ENCODE data around the gene ZBTB7C.

The ZBTB7C gene

DNA sequence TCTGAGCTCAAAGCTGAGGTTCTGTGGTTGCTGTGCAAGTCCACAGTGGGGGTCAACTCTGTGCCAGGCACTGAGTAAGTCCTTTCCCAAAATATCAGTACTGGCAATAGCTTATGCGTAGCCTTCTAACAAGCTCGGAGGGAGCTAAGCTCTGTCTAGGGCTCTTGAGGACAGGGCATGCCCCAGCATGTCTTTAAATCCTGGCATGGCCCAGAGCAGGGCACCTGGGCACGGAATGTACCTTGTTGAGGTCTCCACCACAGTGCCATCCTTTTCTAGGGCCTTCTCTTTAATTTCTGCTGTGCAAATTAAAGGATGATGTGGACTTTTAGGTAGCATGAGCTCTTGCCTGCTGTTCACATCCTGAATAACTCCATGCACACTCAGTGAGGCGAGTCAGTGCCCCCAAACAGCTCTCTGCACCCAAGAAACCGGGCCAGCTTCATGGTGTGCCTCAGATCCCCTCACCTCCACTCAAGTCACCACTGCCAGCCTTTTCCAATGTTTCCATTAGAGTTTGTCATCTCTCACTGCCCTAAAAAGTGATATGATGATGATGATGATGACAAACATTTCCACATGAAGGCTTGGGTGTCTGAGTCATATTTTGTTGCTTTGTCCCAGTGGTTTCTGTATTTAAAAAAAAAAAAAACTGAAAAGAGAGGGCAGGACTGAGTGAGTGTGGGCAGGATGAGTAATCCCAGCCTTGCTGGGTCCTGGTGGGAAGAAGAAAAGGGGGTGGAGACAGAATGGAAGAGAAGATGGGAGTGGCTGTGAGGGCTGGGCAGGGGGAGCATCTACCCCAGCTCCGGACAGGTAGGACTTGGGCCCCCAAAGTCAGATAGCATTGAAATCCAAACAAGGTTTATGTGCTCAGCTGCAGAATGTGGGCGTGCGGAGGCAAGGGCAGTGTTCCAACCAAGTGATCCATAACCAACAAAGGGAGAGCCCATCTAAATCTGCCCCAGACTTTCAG is 78.9 kb downstream of the ZBTB7C start:
- H3K27ac ChIP-seq = peak overlapping the region; percentile 79
- peak; percentile 83 for DNase-seq (ENCODE audit: low read depth, low spot score)

GRCh38 chr18:48328473-48329210 is 80.5 kb downstream of the ZBTB7C start:
- no peak for DNase-seq (ENCODE audit: low read depth, low spot score)
- peak overlapping the region; percentile 79 for H3K27ac ChIP-seq

GRCh38 chr18:48326901-48327675 is 82.1 kb downstream of the ZBTB7C start:
- no peak for DNase-seq (ENCODE audit: low read depth, low spot score)
- peak overlapping the region; percentile 59 for H3K27ac ChIP-seq

DNA sequence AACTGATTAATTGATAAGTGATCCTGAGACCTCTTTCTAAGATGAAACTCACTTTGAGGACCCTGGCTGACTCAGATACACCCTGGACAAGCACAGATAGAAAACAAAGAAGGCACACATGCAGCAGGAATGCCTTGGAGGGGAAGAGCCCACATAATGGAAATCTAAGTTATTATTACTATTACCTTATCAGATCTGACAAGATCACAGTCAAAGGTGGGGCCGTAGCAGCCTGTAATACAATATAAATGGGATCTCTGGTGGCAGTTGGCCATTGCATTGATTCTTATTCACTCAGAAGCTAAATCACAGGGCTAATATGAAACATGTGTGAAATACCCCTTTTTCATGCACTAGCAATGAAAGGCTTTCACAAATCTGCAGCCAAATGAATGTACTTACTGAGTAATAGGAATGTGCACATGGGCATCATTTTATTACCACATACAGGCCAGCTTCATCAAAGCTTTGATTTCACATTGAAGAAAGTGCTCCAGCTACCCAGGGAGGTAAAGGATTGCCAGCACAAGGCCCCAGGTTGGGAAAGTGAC is 84.0 kb downstream of the ZBTB7C start:
- no peak for DNase-seq (ENCODE audit: low read depth, low spot score)
- H3K27ac ChIP-seq = peak overlapping the region; percentile 75

DNA sequence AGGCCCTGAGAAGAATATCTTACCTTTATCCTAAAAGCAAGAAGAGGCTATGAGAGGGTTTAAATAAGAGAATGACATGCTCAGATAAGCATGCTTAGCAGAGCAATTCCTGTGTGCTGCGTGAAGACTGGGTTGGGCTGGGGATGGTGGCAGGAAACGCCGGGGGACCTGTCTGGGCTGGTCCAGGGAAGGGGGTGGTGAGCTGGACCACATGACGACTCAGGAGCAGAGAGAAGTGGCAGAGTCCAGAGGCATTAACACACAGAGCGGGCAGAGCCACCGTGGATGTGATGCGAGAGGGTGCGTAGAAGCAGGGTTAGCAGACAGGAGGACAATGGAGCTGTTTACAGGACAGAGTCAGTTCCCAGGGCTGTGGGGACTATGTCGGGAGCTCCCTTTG is 84.5 kb downstream of the ZBTB7C start:
- H3K27ac ChIP-seq = peak overlapping the region; percentile 75
- DNase-seq (ENCODE audit: low read depth, low spot score) = peak; percentile 72

GRCh38 chr18:48323151-48323550 is 86.0 kb downstream of the ZBTB7C start:
- peak overlapping the region; percentile 75 for H3K27ac ChIP-seq
- no peak for DNase-seq (ENCODE audit: low read depth, low spot score)

- no peak for DNase-seq (ENCODE audit: low read depth, low spot score)
- no peak overlapping the region for H3K27ac ChIP-seq
Measured at GRCh38 chr18:48321536-48321935, 87.6 kb downstream of the ZBTB7C start.

GRCh38 chr18:48321121-48321520 is 88.1 kb downstream of the ZBTB7C start:
- DNase-seq (ENCODE audit: low read depth, low spot score) = no peak

DNA sequence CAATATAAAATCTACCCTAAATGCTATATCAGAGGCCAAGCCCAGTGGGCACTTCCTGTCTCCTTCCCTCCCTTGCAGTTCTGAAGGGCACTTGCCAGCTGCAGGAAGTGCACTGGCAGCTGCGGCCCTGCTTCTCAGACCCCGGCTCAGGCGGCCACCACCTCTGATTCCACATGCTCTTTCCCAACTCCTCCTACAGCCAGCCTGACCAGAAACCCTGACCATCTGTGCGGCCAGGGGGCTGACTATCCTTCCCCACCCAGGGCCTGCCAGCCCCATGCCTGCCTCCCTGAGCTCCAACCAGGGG is 88.6 kb downstream of the ZBTB7C start:
- no peak for DNase-seq (ENCODE audit: low read depth, low spot score)
- H3K27ac ChIP-seq = no peak overlapping the region

More at GRCh38 chr18:48321121-48321520, 88.1 kb downstream of the ZBTB7C start:
- H3K27ac ChIP-seq = no peak overlapping the region

GRCh38 chr18:48319801-48320638 is 89.2 kb downstream of the ZBTB7C start:
- no peak for DNase-seq (ENCODE audit: low read depth, low spot score)

GRCh38 chr18:48318436-48318835 is 90.7 kb downstream of the ZBTB7C start:
- no peak for DNase-seq (ENCODE audit: low read depth, low spot score)
- no peak overlapping the region for H3K27ac ChIP-seq

More at GRCh38 chr18:48319801-48320638, 89.2 kb downstream of the ZBTB7C start:
- H3K27ac ChIP-seq = no peak overlapping the region

GRCh38 chr18:48317781-48318381 is 91.3 kb downstream of the ZBTB7C start:
- no peak overlapping the region for H3K27ac ChIP-seq
- DNase-seq (ENCODE audit: low read depth, low spot score) = no peak

- no peak overlapping the region for H3K27ac ChIP-seq
- no peak for DNase-seq (ENCODE audit: low read depth, low spot score)
Measured at GRCh38 chr18:48316177-48316576, 93.0 kb downstream of the ZBTB7C start.

DNA sequence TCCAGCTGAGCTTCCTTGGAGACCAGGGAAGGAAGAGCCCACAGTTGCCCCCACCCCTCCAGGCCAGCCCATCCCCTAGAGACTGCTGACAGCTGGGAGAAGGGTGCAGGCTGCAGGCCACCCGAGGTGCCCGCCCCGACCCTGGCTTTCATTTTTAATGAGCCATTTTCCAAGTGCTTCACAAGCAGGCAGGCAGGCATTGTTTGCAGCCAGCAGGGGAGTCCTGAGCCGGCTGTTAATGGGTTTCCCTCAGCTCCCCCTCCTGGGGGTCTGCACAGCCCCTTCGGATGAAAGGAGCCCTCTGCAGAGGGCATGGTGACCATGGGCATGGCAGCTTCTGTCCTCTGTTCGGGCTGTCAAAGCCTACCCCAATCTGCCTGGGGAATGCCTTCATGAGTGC is 94.5 kb downstream of the ZBTB7C start:
- DNase-seq (ENCODE audit: low read depth, low spot score) = no peak
- H3K27ac ChIP-seq = no peak overlapping the region

GRCh38 chr18:48313792-48314191 is 95.4 kb downstream of the ZBTB7C start:
- no peak for DNase-seq (ENCODE audit: low read depth, low spot score)
- H3K27ac ChIP-seq = no peak overlapping the region

DNA sequence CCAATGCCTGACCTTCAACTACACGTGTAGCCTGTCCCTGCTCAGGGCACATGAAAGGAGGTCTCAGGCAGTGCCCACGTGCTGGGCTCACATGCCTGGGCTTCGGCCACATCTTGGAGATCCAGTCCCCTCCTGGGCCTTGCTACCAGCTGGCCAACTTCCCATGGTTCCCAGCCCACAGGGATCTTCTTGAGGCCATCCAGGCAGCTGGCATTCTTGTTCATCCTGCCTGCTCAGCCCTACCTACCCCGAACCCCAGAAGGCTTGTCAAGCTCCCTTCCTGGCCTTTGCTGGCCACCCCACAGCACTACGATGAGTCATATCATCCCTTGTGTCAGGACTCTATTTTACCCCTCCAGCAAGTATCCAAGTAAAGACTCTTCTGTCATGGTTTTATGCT is 97.1 kb downstream of the ZBTB7C start:
- no peak overlapping the region for H3K27ac ChIP-seq
- DNase-seq (ENCODE audit: low read depth, low spot score) = no peak

DNA sequence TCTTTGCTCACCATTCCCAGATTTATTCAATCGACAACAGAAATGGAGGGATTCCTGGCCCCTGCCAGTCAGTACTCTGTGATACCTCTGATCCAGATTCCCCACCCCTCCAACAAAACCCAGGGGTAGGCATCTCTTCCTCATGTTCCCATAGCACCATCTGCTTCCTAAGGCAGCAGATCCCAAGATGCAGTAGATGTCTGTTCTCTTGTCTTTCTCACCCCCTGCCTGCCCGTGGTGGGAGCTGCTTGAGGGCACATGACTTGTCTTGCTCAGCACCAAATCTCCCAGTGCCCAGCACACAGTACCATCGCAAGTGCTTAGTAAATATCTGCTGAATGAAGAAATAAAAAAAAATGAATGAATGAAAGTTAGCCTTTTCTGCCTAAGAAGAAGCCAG is 98.2 kb downstream of the ZBTB7C start:
- DNase-seq (ENCODE audit: low read depth, low spot score) = no peak
- H3K27ac ChIP-seq = no peak overlapping the region

DNA sequence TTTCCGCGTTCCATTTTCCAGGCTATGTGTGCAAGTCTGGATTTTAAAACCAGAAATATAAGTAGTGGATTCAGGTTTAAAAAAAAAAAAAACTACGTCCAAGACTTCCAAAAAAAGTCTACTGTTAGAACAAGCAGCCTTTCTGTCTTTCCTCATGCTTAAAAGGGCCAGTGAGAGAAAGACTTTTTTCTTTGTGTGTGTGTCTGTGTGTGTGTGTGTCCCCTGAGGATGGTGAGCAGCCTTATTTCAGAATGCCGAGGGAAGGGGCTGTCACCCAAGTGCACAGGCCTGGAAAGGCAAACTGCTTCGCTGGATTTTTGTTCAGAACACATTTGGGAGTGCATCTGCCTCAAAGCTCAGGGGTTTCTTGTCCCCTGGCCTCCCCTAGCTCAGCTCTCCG is 98.8 kb downstream of the ZBTB7C start:
- no peak overlapping the region for H3K27ac ChIP-seq
- DNase-seq (ENCODE audit: low read depth, low spot score) = no peak
